GM12872 (cell line): ENCODE data around the gene ENTPD1.

Experiments used
- CTCF ChIP-seq: IDR thresholded peaks from 3 replicates; pipeline ENCODE4 v1.5.1; 2011; ENCODE audit warnings: low read depth, mild to moderate bottlenecking, low read length, moderate library complexity; ENCODE audit not compliant: insufficient read depth

Gene ENTPD1

GRCh38 chr10:95793401-95794045 lies 37.6 kb downstream of the ENTPD1 start:
- TF ChIP-seq CTCF, result no peak

GRCh38 chr10:95794195-95794594 lies 38.2 kb downstream of the ENTPD1 start:
- TF ChIP-seq CTCF, result no peak

GRCh38 chr10:95795602-95796001 lies 39.6 kb downstream of the ENTPD1 start:
- no peak for TF ChIP-seq CTCF

DNA sequence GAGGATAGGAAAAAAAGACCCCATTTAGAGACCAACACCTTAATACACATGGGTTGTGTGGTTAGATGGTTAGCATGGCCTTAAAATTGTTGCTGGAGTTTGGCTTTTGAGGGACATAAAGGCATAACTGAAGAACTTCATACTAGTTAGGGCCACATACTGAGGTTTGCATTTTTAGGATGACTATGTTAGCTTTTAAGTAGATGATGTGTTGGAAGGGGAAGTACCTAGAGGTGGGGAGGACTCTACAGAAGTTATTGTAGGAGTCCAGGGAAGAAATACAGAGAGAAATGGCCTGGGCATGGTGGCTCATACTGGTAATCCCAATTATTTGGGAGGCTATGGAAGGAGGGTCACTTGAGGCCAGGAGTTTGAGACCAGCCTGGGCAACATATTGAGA lies 40.5 kb downstream of the ENTPD1 start:
- no peak for TF ChIP-seq CTCF

DNA sequence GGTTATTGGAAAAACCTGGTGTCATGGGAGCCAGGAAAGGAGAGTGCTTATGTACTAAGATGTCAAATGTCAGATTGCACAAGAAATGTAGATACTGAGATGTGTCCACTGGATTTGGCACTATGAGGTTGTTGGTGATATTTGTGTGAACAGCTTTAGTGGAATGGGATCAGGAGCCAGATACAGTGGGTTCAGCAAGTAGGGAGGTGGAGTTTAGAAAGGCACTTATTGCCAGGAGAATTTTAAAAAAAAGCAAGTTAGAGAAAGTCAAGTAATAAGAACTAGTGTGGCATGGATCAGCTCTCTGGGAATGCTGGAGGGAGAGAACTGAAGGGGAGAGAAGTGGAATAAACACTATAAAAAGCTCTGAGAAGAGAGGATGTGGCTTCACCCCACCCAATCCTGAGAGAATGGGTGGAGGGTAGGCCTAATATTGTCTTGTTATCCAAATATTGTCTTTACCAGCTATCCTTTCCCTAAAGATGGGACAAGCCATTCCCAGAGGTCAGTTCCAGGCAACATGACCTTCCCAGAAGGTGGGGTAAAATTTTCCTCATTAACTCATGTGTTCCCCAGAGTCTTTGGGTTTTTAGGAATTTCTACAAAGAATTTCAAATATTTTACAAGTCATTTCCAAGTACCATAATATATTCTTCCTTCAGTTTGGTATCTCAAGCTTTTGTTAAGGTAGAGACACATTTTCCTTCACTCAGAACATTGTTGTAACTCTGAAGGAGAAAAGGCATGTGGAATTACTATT lies 42.3 kb downstream of the ENTPD1 start:
- no peak for TF ChIP-seq CTCF

GRCh38 chr10:95809370-95810197 lies 53.6 kb downstream of the ENTPD1 start:
- no peak for TF ChIP-seq CTCF

- TF ChIP-seq CTCF, result no peak
Measured at GRCh38 chr10:95810198-95810976, 54.4 kb downstream of the ENTPD1 start.
